ENCODE data around the gene CD2AP.

The CD2AP gene

DNA sequence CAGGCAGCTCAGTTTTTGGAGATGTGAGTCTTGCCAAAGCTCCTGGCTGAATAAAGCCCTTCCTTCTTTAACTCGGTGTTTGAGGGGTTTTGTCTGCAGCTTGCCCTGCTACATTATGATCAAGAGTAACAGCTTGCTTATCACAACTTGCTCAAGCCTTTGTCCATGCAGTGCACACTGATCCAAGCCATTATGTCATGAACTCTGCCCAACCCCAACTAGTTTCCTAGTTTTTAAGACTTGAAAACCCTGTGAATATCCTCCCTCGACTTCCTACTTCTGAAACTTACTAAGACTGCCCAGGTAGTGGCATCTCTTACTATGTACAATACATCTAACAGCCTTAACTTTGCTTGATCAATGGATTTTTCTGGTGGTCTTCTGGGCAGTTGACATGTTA lies 170.4 kb downstream of the CD2AP start:
- no peak for DNase-seq

DNA sequence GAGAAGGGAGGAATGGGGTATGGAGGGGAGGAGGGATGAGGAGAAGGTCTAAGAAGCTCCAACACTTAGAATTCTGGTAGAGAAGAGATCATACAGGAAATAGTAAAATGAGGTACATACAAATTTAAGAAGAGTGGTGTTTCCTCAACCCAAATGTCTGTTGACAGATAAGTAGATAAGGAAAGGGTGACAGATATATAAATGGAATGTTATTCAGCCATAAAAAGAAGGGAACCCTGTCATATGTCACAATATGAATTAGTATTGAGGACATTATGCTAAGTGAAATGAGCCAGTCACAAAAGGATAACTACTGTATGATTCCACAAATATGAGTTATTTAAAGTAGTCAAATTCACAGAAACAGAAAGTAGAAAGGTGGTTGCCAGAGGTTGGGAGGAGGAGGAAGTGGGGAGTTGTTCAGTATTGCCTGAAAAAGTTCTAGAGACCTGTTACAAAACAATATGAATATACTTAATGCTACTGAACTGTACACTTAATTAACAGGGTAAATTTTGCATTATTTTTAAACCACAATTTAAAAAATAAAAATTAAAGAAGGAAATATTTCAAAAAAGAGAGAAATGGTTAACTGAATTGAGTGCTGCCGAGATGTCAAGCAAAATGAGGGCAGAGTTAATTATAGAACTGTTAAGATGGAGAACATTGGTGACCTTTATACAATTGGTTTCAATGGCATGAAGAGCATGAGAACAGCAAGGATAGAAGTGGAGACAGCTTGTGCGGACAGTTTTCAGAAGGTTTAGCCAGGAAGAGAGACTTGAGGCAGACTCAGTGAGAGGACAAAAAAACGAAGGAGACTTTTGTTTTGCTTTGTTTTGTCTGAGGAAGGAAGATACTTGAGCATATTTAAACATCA lies 173.2 kb downstream of the CD2AP start:
- DNase-seq, result no peak

DNA sequence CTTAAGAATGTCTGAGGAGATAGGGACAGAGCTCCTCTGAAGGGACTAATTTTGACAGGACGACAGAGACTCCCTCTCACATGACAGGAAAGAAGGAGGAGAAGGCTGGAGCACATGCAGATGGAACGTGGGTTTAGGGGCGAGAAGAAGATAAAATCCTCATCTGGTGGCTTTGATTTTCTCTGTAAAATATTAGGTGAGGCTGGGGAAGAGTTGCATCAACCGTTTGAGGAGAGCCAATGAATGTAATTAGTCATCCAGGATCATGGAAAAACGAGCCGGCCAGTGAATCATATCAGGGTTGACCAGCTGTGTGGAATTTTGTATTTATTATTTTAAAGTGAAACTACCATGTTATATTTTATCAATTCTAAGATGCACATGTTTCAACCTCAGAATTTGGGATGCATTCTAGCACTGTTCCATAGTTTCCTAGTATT lies 173.9 kb downstream of the CD2AP start:
- no peak for DNase-seq

DNA sequence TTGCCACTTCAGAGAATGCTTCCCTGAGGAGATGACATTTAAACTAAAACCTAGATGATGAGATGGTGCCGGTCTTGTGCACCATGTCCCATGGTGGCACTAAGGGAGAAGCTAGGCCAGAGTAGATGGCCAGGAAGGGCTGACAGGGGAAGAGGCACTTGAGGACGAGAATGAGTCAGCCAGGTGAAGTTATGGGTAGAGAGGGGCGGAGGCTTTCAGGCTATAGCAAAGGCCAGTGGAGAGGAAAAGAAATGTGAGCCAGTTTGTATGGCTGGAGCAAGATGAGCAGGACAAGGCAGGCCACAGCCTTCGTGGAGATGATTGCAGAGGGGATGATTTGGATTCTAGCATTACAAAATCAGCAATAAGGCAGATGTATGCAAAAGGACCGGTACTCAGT lies 176.1 kb downstream of the CD2AP start:
- no peak for DNase-seq

DNA sequence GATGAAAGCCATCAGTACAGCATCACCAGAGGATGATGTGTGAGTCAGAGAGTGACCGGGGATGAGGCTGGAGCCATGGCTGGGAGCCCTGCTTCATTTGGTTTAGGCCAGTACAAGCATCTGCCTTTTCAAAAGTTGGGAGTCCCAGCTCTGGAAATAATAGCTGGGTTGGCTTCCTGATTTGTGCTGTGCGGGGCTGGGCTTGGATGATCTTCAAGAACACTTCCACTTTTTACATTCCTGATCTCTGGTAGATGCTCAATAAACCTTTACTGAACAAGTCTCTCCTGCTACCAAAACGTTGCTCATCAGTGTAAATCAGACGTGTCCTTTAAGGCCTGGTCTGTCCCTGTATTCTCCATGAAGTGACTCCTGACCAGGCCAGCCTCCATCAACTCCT lies 176.7 kb downstream of the CD2AP start:
- no peak for DNase-seq

DNA sequence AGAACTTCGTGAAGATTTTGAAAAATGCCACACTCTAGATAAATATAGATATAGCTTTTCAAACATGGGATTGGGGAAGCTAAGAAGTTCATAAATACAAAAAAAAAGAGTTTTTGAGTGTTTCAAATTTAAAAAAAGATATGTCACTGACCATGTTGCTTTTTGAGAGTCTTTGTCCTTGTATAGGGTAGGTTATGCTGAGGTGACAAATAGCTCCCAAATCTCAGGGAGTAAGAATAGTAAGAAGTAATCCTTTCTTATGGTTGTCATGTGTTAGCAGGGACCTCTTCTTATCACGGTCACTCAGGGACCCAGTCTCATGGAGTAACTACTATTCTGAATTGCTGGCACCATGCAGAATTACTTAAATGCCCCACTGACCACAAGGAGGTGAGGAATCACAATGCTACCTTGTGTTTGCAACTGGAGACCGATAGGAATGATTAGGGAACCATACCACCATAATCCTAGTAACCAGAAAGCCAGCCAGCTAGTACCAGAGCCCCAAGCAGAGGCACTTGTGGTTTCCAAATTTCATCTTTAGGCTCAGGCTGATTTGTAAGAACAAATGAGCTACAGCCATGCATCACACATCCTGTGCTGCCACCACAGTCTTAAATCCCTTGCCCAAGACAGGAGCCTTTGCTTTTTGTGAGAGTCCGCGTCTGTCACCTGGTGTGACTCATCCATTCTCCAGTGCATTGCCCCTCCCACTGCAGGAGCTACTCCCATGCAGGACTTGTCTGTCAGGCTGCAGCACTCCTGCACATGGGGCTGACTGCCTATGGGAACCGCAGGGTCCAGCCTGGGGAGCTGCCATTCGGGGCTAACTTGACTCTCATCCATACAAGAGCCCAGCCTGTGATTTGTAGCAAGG lies 178.4 kb downstream of the CD2AP start:
- no peak for DNase-seq

DNA sequence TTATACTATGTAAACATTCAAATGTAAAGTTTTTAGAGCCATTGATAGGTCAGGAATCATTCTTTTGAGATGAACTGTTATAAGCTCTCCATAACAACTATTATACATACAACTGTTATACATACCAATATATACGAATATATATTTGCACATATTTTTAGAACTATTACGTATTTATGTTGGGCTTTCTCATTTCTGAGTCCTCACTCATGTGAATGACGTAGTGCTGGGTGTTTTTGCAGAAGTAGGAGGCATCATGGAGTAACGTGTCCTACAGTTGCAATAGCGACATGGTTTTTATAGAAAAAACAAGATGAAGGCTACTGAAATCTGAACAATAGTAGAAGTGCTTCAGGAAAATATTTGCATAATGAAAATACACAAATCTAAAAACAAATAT lies 184.4 kb downstream of the CD2AP start:
- DNase-seq, result no peak

DNA sequence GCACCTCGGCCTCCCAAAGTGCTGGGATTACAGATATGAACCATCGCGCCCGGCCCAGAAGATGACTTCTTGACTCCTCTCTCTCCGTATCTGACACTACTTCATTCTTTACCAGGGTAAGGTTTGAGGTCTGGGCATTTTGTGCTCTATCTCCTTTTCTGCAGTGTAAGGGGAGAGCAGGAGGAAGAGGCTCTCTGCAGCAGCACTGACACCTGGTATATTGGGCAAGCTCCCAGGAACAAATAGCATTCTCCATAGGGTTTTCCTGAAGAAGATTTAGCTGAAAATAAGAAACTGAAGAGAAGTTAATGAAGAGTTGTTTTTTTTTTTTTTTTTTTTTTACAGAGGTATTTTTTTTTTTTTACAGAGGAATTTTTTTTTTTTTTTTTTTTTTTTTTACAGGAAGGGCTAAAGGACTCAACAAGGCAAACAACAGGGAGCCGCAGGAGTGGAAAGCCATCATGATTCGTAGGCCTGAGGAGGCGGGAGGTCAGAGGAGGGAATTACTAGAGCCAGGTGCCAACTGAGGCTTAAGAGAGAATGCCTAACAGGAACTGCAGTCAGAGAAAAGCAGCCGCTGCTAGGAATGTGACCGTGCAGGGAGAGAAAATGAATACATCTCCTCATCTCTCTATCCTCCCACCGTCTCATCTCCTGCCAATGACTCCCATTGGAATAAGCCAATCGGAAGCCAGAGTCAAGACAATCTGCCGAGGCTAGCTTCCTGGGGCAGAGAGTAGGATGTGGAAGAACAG lies 186.1 kb downstream of the CD2AP start:
- no peak for DNase-seq

DNA sequence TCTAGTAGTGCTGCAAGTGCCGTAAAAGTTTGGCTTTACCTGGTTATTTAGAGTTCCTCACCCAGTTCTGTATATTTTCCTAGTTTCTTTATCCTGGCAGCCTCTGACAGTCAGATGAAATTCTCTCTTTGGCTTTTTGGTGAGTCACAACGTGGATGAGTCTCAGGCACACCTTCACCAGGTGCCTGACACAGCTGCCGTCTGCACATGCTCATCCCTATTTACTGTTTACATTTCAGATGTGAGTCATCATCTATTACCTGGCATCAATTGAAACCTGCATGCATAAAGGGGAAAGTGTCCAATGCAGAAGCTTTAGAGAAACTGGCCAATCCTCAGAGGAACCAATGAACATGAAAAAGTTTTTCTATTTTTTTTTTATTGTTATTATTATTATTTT lies 187.5 kb downstream of the CD2AP start:
- DNase-seq, result no peak

DNA sequence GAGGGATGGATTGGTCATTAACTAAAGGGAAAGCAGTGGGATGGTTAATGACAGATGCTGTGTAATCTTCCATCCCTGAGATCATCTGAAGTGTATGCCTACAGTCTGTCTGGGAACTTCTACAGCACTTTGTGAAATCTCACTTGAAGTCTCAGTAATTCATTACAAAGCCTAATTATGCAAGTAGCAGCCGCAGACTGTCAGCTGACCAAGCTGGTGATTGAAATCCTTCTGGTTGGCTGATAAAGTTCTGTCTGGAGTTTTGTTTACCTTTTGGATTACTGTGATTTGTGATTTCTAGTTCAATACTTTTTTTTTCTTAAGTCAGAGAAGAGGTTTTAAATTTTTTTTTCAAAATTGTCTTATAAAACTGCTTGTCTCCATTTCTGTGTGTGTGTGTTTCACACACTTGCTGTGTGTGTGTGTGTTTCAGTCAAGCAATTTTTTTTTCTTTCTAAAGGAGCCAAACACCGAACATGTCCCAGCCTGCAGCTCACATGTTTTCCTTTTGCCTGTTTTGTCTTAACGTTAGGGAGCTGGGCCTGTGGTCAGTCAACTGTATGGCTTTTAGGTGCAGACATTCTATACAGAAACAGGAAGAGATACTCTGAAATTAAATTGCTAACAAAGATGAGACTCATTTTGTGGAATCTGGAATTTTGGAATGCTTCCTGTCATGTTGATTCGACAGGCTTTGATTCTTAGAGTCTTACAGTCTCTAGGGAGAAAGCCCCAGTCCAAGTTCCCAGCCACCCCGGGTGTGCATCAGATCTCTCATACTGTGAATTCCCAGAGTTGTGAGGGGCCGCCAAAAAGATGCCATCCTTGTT lies 192.3 kb downstream of the CD2AP start:
- no peak for DNase-seq

DNA sequence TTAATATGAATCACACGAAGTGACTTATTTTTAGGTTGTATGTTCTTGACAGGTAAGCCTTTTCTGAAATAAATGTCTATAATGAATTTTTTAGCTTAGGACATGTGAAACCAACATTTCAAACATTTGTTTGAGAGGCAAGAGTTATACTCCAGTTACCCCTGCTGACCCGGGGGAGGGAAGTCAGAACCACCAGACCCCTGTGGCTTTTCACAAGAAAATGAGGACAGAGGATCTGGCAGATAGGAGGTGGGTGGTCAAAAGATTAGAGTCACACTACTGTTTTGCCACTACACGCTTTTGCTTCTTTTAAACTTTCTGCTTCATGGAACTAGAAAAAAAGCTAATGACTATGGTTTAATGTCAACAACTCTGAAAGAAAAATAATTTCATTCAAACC lies 193.3 kb downstream of the CD2AP start:
- no peak for DNase-seq

DNA sequence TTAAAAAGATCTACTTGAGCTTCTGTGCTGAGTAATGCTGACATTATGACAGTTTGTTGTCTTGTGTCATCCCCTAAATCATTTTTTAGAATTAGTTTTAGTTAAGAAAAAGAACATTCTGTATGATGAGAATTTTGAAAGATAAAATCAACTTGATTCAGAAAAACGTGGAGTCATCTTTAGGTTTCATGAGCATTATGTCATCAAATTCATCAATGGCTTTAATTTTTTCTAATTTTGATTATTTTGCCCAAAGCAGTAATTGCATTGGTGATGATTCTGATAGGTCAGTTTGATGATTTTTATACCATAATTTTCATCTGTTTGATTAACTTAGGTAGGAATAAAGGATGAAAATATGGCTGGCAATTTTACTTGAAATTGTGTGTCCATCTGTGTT lies 194.2 kb downstream of the CD2AP start:
- no peak for DNase-seq

DNA sequence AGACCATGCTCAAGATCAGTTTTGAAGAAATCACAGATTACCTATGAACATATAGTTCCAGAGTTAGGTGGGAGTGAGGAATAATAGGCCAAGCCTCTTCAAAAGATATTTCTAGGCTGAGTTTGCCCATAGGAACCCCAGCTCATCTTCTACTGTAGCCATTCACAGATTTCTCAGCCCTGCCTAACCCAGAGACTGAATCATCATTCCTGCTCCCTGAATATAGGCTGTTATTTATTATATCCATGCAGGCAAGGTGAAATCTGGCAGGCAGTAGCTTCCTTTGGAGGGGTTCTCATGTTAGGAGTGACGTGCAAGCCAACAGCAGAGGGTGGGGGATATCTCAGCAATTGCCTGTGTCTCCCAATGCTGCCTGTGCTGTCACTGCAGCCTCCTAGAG lies 195.2 kb downstream of the CD2AP start:
- no peak for DNase-seq

DNA sequence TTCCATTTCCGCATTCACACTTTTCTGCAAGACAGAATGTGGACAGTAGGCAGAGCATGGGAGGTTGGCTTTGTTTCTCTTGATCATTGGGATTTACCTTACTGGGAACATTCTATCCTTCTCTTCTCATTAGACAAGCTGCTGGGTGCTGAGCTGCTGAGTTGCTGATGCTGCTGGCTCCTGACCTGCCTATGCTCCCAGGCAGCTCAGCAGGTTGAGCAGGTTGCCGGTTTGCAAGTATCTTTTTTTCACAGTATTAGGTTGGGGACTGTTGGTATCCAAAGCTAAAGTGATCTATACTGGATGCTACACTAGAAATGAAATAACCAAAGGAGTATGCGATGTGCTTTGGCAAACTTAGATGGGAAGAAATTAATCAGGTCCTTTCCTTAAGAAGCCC lies 197.1 kb downstream of the CD2AP start:
- no peak for DNase-seq

All from cortex of kidney (tissue), 1 donor.